Transverse colon (tissue), 4 donors: ENCODE measurements around the gene TOMT.

ENCODE experiments used
- CTCF ChIP-seq, 5 experiments: fragments of 200-600 bp in 3 of 5; fragments of 450-650 bp in 2 of 5; sonication (generic) in 3 of 5; IDR thresholded peaks; 1 replicate in 2 of 5; 2 replicates in 3 of 5; pipeline ENCODE4 v1.5.1; 2016 to 2017; ENCODE audit warnings: antibody characterized with exemption in 5 of 5, inconsistent platforms in 3 of 5, mild to moderate bottlenecking in 2 of 5, moderate library complexity in 1 of 5
- EP300 ChIP-seq: sonication (generic); formaldehyde crosslinking; IDR thresholded peaks from one replicate; pipeline ENCODE4 v1.6.1; 2017; ENCODE audit warnings: antibody characterized with exemption, low read depth
- POLR2A ChIP-seq: fragments of 450-650 bp; IDR thresholded peaks from one replicate; pipeline ENCODE4 v1.6.1; 2016; ENCODE audit warnings: antibody characterized with exemption, mild to moderate bottlenecking, moderate library complexity
- POLR2AphosphoS5 ChIP-seq, 3 donors: sonication (generic); formaldehyde crosslinking; IDR thresholded peaks; one replicate each; pipeline ENCODE4 v1.6.1; 2016; ENCODE audit warnings: antibody characterized with exemption in 3 of 3

GRCh38 chr11:72155751-72156150, 50.0 kb downstream of the TOMT start:
- TF ChIP-seq POLR2A, result no peak
- TF ChIP-seq CTCF (IDR thresholded peaks at IDR 0.05), result no peak
- no peak for TF ChIP-seq POLR2AphosphoS5 (IDR thresholded peaks at IDR 0.05)
- TF ChIP-seq EP300, result no peak
